ENCODE data around the gene KRT6C.

DNA sequence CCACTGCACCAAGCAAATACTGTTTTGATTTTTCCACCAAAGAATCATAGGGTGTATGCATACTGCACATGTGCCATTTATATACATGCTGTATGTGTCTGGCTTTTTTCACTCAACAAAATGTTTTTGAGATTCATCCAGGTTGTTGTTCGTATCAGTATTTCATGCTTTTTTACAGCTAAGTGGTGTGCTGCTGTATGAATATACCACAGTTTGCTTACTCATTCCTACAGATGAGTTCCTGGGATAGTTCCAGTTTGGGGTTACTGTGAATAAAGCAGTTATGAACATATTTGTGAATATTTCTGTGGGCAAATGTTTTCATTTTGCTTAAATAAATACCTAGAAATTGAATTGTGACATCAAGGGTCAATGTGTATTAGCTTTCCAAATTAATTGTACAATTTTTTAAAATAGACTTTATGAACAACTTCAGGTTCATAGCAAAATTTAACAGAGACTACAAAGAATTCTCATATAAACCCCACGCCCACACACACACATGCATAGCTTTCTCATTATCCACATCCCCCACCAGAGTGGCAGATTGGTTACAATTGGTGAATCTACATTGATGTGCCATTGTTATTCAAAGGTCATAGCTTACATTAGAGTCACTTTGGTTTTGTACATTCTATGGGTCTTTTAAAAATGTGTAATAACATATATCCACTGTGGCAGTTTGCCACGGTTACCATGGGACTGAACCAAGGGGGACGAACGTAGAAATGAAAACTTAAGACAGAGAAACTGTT, 26.4 kb upstream of the KRT6C start:
- TF ChIP-seq, protein P1, sequence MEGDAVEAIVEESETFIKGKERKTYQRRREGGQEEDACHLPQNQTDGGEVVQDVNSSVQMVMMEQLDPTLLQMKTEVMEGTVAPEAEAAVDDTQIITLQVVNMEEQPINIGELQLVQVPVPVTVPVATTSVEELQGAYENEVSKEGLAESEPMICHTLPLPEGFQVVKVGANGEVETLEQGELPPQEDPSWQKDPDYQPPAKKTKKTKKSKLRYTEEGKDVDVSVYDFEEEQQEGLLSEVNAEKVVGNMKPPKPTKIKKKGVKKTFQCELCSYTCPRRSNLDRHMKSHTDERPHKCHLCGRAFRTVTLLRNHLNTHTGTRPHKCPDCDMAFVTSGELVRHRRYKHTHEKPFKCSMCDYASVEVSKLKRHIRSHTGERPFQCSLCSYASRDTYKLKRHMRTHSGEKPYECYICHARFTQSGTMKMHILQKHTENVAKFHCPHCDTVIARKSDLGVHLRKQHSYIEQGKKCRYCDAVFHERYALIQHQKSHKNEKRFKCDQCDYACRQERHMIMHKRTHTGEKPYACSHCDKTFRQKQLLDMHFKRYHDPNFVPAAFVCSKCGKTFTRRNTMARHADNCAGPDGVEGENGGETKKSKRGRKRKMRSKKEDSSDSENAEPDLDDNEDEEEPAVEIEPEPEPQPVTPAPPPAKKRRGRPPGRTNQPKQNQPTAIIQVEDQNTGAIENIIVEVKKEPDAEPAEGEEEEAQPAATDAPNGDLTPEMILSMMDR (IDR thresholded peaks at IDR 0.05; ENCODE audit: low read length), result no peak
- TF ChIP-seq EZH2 (IDR thresholded peaks at IDR 0.05; ENCODE audit: borderline replicate concordance, low read length), result no peak
